AG04450 (cell line): Measurements from ENCODE around the gene DPP6. TPM values are rescaled to one million over a fixed set of nuclear protein-coding genes. Genes with fewer than 3 reads are reported as not detected.

ENCODE experiments used
- CTCF ChIA-PET: fragments of 300-600, 350-600 bp; formaldehyde crosslinking; extraction: SDS; loops from one replicate; lab custom pipeline; 2022; ENCODE audit warnings: antibody characterized with exemption, inconsistent platforms; lab: Charles Lee
- POLR2A ChIA-PET: fragments of 350-600 bp; formaldehyde crosslinking; extraction: SDS; loops from one replicate; lab custom pipeline; 2021; ENCODE audit warnings: antibody characterized with exemption, inconsistent platforms; lab: Yijun Ruan, JAX
- DNase-seq: peaks from one replicate; pipeline ENCODE4 v3.0.0-alpha.2; 2011; ENCODE audit warnings: low read depth, low spot score
- H3K27ac ChIP-seq: one replicate; pipeline ENCODE4 v1.5.1; 2012; ENCODE audit warnings: low read depth, low read length, control low read depth
- H3K27me3 ChIP-seq: one replicate; pipeline ENCODE4 v1.6.0; 2012; ENCODE audit warnings: low read length; ENCODE audit not compliant: control insufficient read depth, insufficient read depth
- H3K4me3 ChIP-seq: 2 replicates; pipeline ENCODE4 v1.5.1; 2011; ENCODE audit warnings: mild to moderate bottlenecking, low read depth, low read length, control low read depth
- H3K9me3 ChIP-seq: 2 replicates; pipeline ENCODE4 v1.5.1; 2012; ENCODE audit warnings: low read length; ENCODE audit not compliant: control insufficient read depth, insufficient read depth
- CTCF ChIP-seq: IDR thresholded peaks from 2 replicates; pipeline ENCODE4 v1.5.1; 2011; ENCODE audit warnings: low read depth, low read length, control low read depth, inconsistent platforms
- polyA plus RNA-seq: library from polyadenylated mRNA; depleted of rRNA; stranded (reverse); fragments of >200 nt; gene quantifications from 2 replicates; pipeline ENCODE4 v1.2.3, GENCODE V29; 2011

Gene DPP6
- polyA plus RNA-seq, 1 experiment: not detected

- Histone ChIP-seq H3K9me3 (peaks cover 55% of the 10 kb centered on the region), H3K27ac (no peak overlapping the region), H3K27me3 (no peaks in the 10 kb centered on the region), H3K4me3 (no peak overlapping the region)
- ChIA-PET CTCF (no interaction called here), POLR2A (no interaction called here)
- DNase-seq: no peak
- TF ChIP-seq CTCF: no peak
These were observed 729.4 kb downstream of the DPP6 start for GRCh38 chr7:154781369-154782303.

GRCh38 chr7:154783281-154783909 lies 731.2 kb downstream of the DPP6 start:
- H3K9me3 ChIP-seq: peaks cover 43% of the 10 kb centered on the region
- no peak for TF ChIP-seq CTCF
- DNase-seq: no peak
- POLR2A ChIA-PET: no interaction called here
- CTCF ChIA-PET: no interaction called here
- H3K27me3 ChIP-seq: no peaks in the 10 kb centered on the region
- H3K27ac ChIP-seq: no peak overlapping the region
- H3K4me3 ChIP-seq: no peak overlapping the region

- Histone ChIP-seq H3K27ac (no peak overlapping the region), H3K4me3 (no peak overlapping the region), H3K27me3 (no peaks in the 10 kb centered on the region), H3K9me3 (peaks cover 42% of the 10 kb centered on the region)
- ChIA-PET POLR2A (no interaction called here), CTCF (no interaction called here)
- no peak for TF ChIP-seq CTCF
- DNase-seq: no peak
These were observed 733.7 kb downstream of the DPP6 start for GRCh38 chr7:154785898-154786297.

- Histone ChIP-seq H3K4me3 (no peak overlapping the region), H3K9me3 (peaks cover 43% of the 10 kb centered on the region), H3K27me3 (no peaks in the 10 kb centered on the region), H3K27ac (no peak overlapping the region)
- ChIA-PET POLR2A (no interaction called here), CTCF (no interaction called here)
- no peak for DNase-seq
- TF ChIP-seq CTCF: no peak
These were observed 737.2 kb downstream of the DPP6 start for GRCh38 chr7:154789404-154789803.

GRCh38 chr7:154791611-154792010 lies 739.4 kb downstream of the DPP6 start:
- DNase-seq: no peak
- Histone ChIP-seq H3K27me3 (no peaks in the 10 kb centered on the region), H3K9me3 (peaks cover 60% of the 10 kb centered on the region), H3K4me3 (no peak overlapping the region), H3K27ac (no peak overlapping the region)
- ChIA-PET POLR2A (no interaction called here), CTCF (no interaction called here)
- no peak for TF ChIP-seq CTCF
